ENCODE measurements around the gene CDH4. TPM values are rescaled to one million over a fixed set of nuclear protein-coding genes. Genes with fewer than 3 reads are reported as not detected.

CDH4 gene
- total RNA-seq, 6 donors from 2014 or later, result 0.20 to 1.0 (median 0.40) TPM; not detected in 1

DNA sequence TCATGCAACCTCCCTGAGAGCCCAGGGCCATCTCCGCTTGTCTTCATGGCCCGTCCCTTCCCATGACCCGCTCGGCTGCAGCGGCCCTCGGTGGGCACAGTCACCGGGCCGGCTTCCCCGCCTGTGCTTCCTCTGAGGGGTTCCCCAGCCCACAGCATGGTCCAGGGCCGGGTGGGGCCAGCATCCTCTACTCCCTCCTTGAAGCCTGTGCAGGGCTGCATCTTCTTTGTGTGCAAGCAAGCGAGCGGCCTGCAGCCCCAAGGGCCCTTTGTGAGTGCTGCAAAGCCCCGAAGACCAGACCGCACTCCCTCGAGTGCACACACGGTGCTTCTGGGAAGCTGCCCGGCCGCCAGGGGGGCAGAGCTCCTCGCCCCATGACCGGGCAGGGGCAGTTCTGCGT is 547.9 kb downstream of the CDH4 start:
- no peak overlapping the region for H3K27ac ChIP-seq
- no peak overlapping the region for H3K4me3 ChIP-seq
- H3K9me3 ChIP-seq, result no peaks in the 10 kb centered on the region
- DNase-seq (peak in 1 of 2 donors; percentile 71), ATAC-seq (ENCODE audit: low FRiP score in 2 of 2) (no peak)
- no peaks in the 10 kb centered on the region for H3K36me3 ChIP-seq
- 81 to 91% methylated on average over 7 to 20 of the region's 21 CpGs for WGBS, 2 donors
- TF ChIP-seq, protein P1, sequence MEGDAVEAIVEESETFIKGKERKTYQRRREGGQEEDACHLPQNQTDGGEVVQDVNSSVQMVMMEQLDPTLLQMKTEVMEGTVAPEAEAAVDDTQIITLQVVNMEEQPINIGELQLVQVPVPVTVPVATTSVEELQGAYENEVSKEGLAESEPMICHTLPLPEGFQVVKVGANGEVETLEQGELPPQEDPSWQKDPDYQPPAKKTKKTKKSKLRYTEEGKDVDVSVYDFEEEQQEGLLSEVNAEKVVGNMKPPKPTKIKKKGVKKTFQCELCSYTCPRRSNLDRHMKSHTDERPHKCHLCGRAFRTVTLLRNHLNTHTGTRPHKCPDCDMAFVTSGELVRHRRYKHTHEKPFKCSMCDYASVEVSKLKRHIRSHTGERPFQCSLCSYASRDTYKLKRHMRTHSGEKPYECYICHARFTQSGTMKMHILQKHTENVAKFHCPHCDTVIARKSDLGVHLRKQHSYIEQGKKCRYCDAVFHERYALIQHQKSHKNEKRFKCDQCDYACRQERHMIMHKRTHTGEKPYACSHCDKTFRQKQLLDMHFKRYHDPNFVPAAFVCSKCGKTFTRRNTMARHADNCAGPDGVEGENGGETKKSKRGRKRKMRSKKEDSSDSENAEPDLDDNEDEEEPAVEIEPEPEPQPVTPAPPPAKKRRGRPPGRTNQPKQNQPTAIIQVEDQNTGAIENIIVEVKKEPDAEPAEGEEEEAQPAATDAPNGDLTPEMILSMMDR (IDR thresholded peaks at IDR 0.05), result no peak
- TF ChIP-seq POLR2A (IDR thresholded peaks at IDR 0.05) (no peak), EP300 (IDR thresholded peaks at IDR 0.05) (no peak), POLR2AphosphoS5 (IDR thresholded peaks at IDR 0.05) (no peak)
- peaks cover 0 to 6% (median 0%) of the 10 kb centered on the region in 4 donors for H3K4me1 ChIP-seq
- H3K27me3 ChIP-seq, result no peaks in the 10 kb centered on the region

DNA sequence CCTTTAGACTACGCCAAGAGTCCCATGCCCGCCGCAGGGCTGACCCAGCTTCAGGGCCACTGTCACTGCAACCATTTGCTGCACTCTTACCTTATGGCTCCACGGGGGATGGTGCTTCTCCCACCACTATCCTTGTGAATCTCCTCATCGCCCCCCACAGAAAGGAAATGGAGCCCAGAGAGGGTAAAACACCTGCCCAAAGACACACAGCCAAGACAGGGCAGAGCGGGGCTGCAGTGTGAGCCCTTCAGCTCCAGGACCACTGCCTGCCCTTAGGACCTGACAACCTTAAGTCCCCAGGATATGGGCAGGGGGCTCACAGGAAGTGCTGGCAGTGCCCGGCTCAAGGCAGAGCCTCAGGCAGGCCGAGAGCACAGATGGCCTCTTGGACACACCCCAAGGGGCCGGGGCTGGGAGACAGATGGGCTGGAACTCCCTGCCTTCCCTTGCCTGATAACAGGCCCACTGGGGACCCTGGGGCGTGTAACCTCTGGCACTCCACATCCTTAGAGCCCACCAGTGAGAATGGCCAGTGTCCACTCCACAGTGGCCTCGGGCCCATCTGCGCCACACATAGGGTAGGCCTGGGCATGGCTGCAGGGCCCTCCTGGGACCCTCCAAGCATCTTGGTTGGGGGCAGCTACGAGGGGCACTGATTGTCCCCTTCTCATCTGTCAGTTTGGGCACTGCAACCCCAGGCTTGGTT is 548.5 kb downstream of the CDH4 start:
- Histone ChIP-seq H3K27me3 (no peaks in the 10 kb centered on the region), H3K4me3 (no peak overlapping the region), H3K4me1 (peaks cover 0 to 6% (median 0%) of the 10 kb centered on the region in 4 donors), H3K36me3 (no peaks in the 10 kb centered on the region), H3K9me3 (no peaks in the 10 kb centered on the region), H3K27ac (no peak overlapping the region)
- ATAC-seq (ENCODE audit: low FRiP score in 2 of 2), result no peak
- TF ChIP-seq, protein P1 (IDR thresholded peaks at IDR 0.05), result no peak
- TF ChIP-seq POLR2AphosphoS5 (IDR thresholded peaks at IDR 0.05) (no peak), POLR2A (IDR thresholded peaks at IDR 0.05) (no peak), EP300 (IDR thresholded peaks at IDR 0.05) (no peak)
- WGBS, 2 donors, result 74 to 81% methylated on average over 9 of the region's 13 CpGs
- DNase-seq, result no peak

DNA sequence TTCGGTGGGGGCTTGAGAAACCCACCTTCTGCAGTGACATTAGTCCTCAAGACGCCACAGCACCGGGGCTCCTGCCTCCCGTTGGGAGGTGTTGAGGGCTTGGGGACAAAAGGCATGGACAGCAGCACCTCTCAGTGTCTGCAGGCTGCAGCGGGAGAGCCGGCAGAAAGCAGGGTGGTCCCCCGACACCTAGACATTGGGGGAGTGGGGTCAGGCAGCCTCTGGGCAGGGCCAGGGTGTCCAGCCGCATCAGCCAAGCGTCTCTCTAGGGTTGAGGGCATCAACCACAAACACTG is 549.0 kb downstream of the CDH4 start:
- DNase-seq (no peak), ATAC-seq (ENCODE audit: low FRiP score in 2 of 2) (no peak)
- H3K36me3 ChIP-seq, result no peaks in the 10 kb centered on the region
- peaks cover 0 to 6% (median 0%) of the 10 kb centered on the region in 4 donors for H3K4me1 ChIP-seq
- no peak overlapping the region for H3K27ac ChIP-seq
- H3K27me3 ChIP-seq, result no peaks in the 10 kb centered on the region
- no peak overlapping the region for H3K4me3 ChIP-seq
- no peak for TF ChIP-seq POLR2AphosphoS5 (IDR thresholded peaks at IDR 0.05)
- TF ChIP-seq EP300 (IDR thresholded peaks at IDR 0.05), result no peak
- TF ChIP-seq POLR2A (IDR thresholded peaks at IDR 0.05), result no peak
- TF ChIP-seq, protein P1 (IDR thresholded peaks at IDR 0.05), result no peak
- 85% methylated on average over 9 of the region's 9 CpGs; no CpG with 5 or more reads in 1 of the 2 donors for WGBS, 2 donors
- H3K9me3 ChIP-seq, result no peaks in the 10 kb centered on the region

DNA sequence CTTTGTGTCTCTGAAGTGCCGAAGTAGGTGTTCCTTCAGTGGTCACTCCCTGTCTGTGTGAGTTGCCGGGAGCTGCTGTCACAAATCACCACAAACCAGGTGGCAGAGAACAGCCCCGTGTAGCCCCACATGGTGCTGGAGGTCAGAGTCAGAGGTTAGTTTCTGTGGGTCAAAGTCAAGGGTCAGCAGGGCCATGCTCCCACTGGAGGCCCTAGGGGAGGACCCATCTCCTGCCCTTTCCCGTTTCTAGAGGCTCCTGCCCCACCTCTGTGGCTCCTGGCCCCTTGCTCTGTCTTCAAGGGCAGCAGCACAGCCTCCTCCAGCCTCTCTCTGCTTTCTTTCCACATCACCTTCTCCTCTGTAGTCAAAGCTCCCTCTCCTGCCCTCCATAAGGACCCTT is 549.4 kb downstream of the CDH4 start:
- H3K27me3 ChIP-seq, result no peaks in the 10 kb centered on the region
- TF ChIP-seq POLR2A (IDR thresholded peaks at IDR 0.05), result no peak
- TF ChIP-seq POLR2AphosphoS5 (IDR thresholded peaks at IDR 0.05), result no peak
- TF ChIP-seq EP300 (IDR thresholded peaks at IDR 0.05), result no peak
- TF ChIP-seq, protein P1 (IDR thresholded peaks at IDR 0.05), result no peak

More for the DNA sequence above, 549.4 kb downstream of the CDH4 start:
- Histone ChIP-seq H3K4me1 (peaks cover 0 to 6% (median 0%) of the 10 kb centered on the region in 4 donors), H3K36me3 (no peaks in the 10 kb centered on the region), H3K27ac (no peak overlapping the region), H3K4me3 (no peak overlapping the region), H3K9me3 (no peaks in the 10 kb centered on the region)
- ATAC-seq (ENCODE audit: low FRiP score in 2 of 2), result no peak
- no peak for DNase-seq
- 40 to 61% methylated on average over 1 to 3 of the region's 4 CpGs for WGBS, 2 donors

All from upper lobe of left lung (tissue), 6 donors.